Measurements from ENCODE around the gene MAD1L1.

Gene MAD1L1

DNA sequence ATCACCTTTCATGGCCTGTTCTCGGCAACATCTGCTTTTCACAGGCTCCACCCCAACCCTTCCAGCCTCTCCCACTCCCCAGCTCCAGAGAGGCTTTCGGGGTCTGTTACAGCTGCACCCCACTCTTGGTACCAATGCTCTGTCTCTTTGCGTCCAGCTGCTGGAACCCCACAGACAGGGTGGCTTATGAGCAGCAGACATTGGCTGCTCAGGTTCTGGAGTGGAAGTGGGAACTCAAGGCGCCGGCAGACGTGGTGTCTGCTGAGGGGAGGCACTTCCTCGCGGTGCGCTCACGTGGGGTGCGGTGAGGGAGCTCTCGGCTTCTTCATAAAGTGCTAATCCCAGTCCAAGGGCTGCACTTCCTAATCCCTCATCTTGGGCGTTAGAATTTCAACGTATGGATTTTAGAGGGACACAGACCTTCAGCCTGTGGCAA lies 377.0 kb downstream of the MAD1L1 start:
- DNase-seq (ENCODE audit: low read depth, low spot score), result no peak

- no peak for DNase-seq (ENCODE audit: low read depth, low spot score)
Observed at GRCh38 chr7:1854866-1855724, 377.6 kb downstream of the MAD1L1 start.

DNA sequence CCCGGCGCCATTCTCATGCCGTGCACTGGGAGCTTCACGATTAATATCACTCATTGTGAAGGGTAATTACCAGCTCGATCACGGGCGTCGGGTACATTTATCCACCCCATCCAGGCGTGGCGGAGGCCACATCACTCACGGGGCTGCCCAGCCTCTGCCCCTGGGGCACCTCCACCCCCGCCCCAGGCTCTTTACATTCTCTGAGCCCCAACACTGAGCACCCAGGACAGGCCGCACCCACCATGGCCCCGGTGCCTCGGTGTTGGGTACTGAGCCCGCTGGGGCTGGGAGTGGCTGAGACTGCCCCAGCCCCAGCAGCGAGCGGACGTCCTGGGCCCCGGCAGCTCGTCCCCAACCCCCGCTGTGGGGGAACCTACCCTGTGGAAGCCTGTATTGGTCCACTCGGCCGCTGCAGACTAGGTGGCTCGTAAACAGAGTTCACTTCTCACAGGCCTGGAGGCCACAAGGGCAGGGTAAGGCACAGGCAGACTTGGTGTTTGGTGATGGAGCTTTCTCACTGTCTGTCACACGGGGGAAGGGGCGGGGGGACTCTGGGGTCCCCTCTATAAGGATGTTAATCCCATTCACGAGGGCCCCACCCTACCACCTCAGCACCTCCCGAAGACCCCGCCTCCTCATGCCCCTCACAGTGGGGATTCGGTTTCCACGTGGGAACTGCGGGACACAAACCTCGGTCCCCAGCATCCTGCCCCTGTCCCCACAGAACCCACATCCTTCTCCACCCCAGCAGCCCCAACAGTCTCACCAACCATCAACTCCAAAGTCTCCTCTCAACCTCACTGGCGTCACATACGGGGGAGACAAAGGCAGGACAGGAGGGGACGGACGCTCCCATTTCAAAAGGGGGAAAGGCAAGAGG lies 378.5 kb downstream of the MAD1L1 start:
- DNase-seq (ENCODE audit: low read depth, low spot score), result no peak

DNA sequence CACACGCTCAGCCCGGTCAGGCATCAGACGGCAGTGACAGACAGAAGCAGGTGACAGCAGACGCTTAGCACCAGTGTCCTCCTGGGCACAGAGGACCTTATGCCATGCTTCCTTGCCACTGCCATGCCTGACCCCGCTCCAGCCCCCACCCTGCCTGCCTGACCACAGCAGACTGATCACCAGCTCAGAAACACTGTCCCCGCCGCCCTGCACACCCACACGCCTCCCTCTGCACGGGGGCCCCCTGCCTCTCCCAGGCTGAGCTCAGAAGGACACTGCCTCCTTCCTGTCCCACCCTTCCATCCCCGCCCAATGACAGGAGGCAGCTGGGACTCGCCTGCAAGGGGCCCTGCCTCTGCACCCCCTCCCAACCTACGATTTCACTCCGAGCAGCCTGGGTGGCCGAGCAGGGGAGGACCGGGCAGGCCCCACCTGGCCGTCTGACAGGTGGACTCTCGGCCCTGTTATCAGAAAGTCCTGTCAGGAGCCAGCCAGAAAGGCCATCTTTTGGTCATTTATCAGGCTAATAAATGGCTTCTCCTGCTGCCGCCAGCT lies 379.2 kb downstream of the MAD1L1 start:
- DNase-seq (ENCODE audit: low read depth, low spot score), result no peak

DNA sequence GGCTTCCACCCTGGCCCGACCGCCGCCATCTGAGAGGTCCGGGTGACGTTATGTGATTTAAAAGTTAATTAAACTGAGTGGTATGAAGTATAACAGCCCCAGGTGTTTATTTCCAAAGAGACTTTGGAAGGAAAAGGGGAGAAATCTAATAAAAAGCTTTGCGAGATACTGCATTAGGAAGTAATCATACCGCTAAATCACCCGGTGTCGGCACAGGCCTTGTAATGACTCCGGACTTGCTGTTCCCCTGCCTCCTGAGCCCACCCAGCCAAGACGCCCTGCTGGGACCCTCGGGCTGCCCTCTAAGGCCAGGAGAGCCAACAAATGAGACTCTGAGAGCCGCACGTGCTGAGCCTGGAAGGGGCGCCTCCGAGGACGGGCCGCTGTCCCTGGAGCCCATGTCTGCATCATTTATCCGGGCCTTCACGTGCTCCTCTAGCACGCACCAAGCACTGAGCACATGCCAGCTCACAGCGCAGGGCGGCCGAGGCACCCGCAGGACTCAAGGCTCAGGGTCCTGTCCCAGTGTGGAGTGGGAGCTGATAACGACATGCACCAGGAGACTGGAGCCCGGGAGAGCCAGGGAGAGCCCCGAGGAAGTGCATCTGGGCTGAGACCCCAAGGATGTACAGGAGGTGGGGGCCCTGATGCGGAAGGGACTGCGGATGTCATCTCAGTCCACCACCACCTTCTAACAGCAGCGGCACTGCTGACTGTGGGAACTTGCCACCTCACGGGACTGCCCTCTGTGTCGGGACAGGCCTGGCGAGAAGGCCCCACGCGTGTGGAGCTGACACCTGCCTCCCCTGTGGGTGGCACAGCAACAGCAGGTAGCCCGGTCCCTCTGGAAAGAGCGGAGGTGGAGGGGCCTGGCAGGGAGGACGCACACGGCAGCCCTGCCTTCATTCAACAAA lies 380.0 kb downstream of the MAD1L1 start:
- DNase-seq (ENCODE audit: low read depth, low spot score), result no peak

- DNase-seq (ENCODE audit: low read depth, low spot score), result no peak
Observed at GRCh38 chr7:1851721-1852516, 380.8 kb downstream of the MAD1L1 start.

DNA sequence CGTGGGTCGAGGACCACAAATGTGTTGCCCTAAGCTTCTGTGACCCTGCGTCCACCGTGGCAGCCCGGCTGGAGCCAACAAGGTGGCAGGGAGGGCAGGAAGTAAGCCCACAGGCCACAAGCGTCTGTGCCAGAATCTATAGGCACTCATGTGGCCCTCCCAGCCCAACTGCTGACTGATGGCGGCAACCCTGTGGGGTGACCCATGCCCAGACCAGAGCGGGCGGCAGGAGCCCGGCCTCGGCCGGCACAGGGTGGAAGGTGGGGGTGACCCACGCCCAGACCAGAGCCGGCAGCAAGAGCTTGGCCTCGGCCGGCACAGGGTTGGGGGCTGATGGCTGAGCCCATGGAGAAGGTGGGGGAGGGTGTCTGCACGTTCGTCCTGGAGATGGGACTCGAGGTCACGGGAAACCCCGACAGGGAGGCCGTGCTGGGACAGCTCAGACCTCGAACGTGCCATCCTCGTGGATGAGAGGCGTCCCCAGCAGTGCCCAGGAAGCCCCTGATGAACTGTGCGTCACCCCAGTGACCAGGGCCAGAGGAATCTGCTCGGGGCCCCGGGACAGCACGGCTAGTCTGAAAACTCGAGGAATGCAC lies 381.7 kb downstream of the MAD1L1 start:
- DNase-seq (ENCODE audit: low read depth, low spot score), result no peak

- DNase-seq (ENCODE audit: low read depth, low spot score), result no peak
Observed at GRCh38 chr7:1850111-1850975, 382.4 kb downstream of the MAD1L1 start.

GRCh38 chr7:1849351-1850041 lies 383.2 kb downstream of the MAD1L1 start:
- no peak for DNase-seq (ENCODE audit: low read depth, low spot score)

GRCh38 chr7:1848911-1849311 lies 383.8 kb downstream of the MAD1L1 start:
- DNase-seq (ENCODE audit: low read depth, low spot score), result no peak

- no peak for DNase-seq (ENCODE audit: low read depth, low spot score)
Observed at GRCh38 chr7:1848013-1848640, 384.6 kb downstream of the MAD1L1 start.

DNA sequence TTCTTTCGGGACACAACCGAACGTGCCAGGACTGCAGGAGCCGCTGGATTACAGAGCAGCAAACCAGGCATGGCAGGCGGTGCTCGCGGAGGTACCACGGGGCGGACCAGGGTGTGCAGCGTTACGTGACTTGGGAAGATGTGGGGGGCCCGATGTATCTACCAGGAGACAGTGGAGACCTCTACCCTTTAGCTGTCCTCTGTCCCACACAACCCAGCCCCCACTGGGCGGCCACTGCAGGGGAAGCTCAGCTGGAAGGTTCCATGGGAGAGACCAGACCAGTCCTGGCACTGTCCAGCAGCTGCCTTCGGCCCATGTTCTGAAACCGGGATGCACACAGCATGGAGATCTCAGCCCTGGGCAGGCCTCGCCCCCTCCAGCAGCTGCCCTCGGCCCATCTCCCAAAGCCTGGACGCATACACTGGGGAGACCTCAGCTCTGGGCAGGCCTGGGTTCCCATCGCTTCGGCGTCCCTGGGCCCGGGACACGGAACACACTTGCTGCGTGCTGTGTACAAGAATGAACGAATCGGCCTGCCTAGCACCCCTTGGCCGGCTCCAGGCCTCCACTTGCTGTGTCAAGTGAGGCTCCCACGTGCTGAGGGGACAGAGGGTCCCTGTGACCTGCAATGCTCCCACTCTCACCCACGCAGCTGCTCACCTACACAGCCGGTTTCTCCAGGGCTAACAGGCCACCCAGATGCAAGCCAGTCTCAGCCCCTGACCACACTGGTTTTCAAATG lies 385.3 kb downstream of the MAD1L1 start:
- DNase-seq (ENCODE audit: low read depth, low spot score), result no peak

DNA sequence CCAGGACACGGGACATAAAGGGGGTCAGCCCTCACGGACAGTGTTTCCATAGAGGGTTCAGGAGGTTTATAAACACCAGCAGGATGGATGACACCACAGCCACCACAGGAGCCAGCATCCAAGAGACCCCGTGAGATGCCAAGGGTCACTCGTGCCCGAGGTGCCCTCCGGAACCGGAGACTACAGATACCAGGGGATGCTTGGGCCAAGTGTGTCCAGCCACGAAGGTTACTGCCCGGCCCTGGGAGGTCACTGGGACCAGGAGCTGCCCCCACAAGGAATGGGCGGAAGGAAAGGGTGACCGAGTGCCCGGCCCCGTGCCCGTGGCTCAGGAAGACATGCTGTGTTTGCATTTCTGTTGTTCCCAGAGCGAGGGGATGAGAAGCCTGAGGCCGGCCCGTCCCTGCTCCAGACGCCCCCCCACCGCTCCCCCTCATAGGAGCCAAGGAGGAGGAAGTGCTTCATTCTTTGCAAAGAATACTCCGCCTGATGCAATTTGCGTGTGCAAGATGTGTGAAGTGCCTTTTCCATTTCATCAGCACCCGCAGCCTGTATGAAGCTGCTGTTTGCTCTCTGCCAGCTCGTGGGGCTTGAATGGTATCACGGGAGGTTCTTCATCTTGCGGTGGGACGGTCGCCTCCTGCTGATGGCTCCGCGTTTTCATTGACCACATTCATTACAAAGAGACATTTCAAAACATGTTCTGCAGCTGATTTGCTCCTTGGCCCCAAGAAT lies 386.2 kb downstream of the MAD1L1 start:
- DNase-seq (ENCODE audit: low read depth, low spot score), result no peak

DNA sequence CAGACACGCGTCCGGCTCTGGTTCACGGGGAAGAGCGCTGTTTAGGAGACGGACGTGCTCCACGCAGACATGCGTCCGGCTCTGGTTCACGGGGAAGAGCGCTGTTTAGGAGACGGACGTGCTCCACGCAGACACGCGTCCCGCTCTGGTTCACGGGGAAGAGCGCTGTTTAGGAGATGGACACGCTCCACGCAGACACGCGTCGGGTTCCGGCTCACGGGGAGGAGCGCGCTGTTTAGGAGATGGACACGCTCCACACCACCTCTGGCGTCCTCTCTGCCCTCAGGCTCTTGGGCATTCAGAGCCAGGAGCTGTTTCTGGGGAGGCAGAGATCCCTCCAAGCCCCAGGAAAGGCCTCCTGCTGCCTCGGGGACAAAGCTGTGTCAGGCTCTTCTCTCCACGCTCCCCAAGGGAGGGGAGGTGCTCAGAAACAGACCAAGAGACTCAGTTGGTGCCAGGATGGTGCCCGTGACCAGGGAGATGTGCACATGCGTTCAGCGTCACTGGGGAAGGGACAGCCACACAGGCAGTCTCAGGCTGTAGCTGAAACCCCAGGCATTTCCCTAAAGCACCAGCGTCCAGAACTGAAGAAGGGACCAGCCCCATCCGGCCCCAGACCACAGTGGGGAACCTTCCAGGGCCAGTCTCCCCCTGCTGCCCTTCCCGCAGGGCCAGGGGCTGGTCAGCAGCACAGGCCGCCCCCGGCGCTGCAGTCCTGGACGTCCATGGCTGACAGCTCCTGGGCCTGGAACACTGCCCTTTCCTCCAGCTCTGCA lies 387.0 kb downstream of the MAD1L1 start:
- DNase-seq (ENCODE audit: low read depth, low spot score), result no peak

GRCh38 chr7:1844951-1845390 lies 387.8 kb downstream of the MAD1L1 start:
- DNase-seq (ENCODE audit: low read depth, low spot score), result no peak
